ENCODE measurements around the gene IL11.

The IL11 gene

DNA sequence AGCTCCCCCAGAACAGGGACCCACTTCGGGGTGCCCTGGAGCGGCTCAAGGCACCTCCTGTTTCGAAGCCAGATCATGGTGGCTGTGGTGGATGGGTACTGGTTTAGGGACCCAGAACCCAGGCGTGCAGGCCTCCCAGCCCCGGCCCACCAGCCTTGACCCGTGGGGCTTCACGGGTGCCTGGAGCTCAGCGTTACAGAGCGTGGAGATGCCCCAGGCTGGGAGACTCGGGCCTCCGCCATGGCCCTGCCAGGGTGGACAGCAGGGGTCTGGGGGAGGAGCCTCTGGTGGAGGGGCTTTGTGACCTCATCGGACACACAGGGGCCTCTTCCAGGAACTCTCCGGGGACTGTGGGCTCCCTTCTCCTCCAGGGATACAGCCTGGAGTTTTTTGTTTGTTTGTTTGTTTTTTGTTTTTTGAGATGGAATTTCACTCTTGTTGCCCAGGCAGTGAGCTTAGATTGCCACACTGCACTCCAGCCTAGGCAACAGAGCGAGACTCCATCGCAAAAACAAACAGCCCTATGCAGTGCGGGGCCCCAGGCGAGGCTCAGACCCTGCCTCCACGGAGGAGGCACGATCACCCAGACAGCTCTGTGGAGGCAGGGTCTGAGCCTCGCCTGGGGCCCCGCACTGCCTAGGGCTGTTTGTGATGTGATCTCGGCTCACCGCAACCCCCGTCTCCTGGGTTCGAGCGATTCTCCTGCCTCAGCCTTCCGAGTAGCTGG lies 7.1 kb downstream of the IL11 start, which contains the start of gene GARIN5B:
TSS of gene GARIN5B (minus strand) at position 271 of the 727 bp plus-strand sequence. CDS start at position 77, 194 bp downstream.
- no peak within 1 kb of the TSS for H3K27ac ChIP-seq
- no peaks in the 10 kb centered on the region for H3K36me3 ChIP-seq
- H3K9me3 ChIP-seq, result no peaks in the 10 kb centered on the region
- no peak for TF ChIP-seq Cebpa-rat (IDR thresholded peaks at IDR 0.05)
- 0 out of 2 replicates have a peak, but pooled peaks cover under 1% of the 10 kb centered on the region for H4K20me1 ChIP-seq
- peaks cover 16% of the 10 kb centered on the region for H3K27me3 ChIP-seq
- 0 out of 2 replicates have a peak, but pooled peaks cover 4% of the 10 kb centered on the region for H3K4me1 ChIP-seq
- no peak within 1 kb of the TSS for H3K4me2 ChIP-seq
- H3K9ac ChIP-seq, result no peak within 1 kb of the TSS
- H3K4me3 ChIP-seq, result no peak within 1 kb of the TSS

DNA sequence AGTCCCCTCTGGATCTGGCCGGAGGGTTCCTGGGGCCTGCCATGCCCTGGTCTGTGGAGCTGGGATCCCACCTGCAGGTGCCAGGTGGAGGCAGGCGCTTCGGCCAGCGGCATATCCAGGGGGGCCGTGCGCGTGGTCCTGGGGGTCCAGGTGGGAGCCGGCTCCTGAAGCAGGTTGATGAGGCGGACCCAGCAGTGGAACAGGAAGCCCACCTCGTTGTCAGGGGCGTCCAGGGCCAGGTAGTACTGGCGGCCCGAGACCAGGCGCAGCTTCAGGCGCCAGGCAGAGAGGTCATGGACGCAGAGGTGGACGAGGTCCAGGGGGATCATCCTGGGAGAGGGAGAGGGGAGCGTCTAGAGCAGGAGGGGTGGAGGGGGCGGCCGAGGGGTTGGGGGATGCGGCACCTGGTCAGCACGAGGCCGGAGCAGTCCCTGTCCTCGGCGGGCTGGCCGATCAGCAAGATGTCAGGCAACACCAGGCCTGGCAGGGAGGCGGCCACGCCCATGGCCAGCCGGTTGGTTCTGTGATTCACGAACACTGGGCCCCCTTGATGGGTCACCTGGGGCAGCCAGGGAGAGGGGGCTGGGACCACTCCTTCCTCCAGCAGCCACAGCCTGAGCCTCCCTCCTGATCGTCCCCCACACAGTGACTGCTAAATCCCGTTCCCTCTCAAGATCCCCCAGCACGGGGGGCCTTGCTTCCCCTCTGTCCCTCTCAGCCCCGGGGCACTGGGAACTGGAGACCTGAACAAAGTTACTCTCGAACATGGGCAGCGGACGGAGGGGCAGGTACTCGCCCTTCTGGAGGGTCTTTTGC lies 7.9 kb downstream of the IL11 start:
- Histone ChIP-seq H3K4me1 (0 out of 2 replicates have a peak, but pooled peaks cover 4% of the 10 kb centered on the region), H3K27me3 (peaks cover 10% of the 10 kb centered on the region), H3K36me3 (no peaks in the 10 kb centered on the region), H3K27ac (no peak overlapping the region), H3K9me3 (no peaks in the 10 kb centered on the region), H4K20me1 (no peaks in the 10 kb centered on the region), H3K4me2 (no peak overlapping the region), H3K4me3 (no peak overlapping the region), H3K9ac (no peak overlapping the region)
- TF ChIP-seq Cebpa-rat (IDR thresholded peaks at IDR 0.05), result no peak

GRCh38 chr19:55360902-55361301 lies 9.4 kb downstream of the IL11 start:
- no peak for TF ChIP-seq Cebpa-rat (IDR thresholded peaks at IDR 0.05)
- no peaks in the 10 kb centered on the region; the same call in 1 of the 2 replicates for H4K20me1 ChIP-seq
- no peak overlapping the region for H3K9ac ChIP-seq
- no peaks in the 10 kb centered on the region for H3K9me3 ChIP-seq
- H3K4me2 ChIP-seq, result no peak overlapping the region
- H3K27me3 ChIP-seq, result peaks cover 17% of the 10 kb centered on the region
- H3K4me3 ChIP-seq, result no peak overlapping the region
- peaks cover 7% of the 10 kb centered on the region; the same call in 1 of the 2 replicates for H3K4me1 ChIP-seq
- H3K27ac ChIP-seq, result no peak overlapping the region
- no peaks in the 10 kb centered on the region for H3K36me3 ChIP-seq

- TF ChIP-seq Cebpa-rat (IDR thresholded peaks at IDR 0.05), result no peak
Measured at GRCh38 chr19:55358943-55359908, 11.0 kb downstream of the IL11 start.

GRCh38 chr19:55358493-55358892 lies 11.8 kb downstream of the IL11 start:
- no peak overlapping the region for H3K27ac ChIP-seq
- H3K27me3 ChIP-seq, result peaks cover 40% of the 10 kb centered on the region
- H3K4me2 ChIP-seq, result no peak overlapping the region
- H3K9ac ChIP-seq, result no peak overlapping the region
- no peak for TF ChIP-seq Cebpa-rat (IDR thresholded peaks at IDR 0.05)
- H3K4me1 ChIP-seq, result peaks cover 18% of the 10 kb centered on the region
- H3K4me3 ChIP-seq, result no peak overlapping the region
- H3K9me3 ChIP-seq, result no peaks in the 10 kb centered on the region
- no peaks in the 10 kb centered on the region for H3K36me3 ChIP-seq
- H4K20me1 ChIP-seq, result peaks cover 4% of the 10 kb centered on the region; the same call in 1 of the 2 replicates

More at GRCh38 chr19:55358943-55359908, 11.0 kb downstream of the IL11 start:
- no peak overlapping the region for H3K4me3 ChIP-seq
- H3K9ac ChIP-seq, result no peak overlapping the region
- no peaks in the 10 kb centered on the region for H3K9me3 ChIP-seq
- no peak overlapping the region for H3K27ac ChIP-seq
- peaks cover 4% of the 10 kb centered on the region; the same call in 1 of the 2 replicates for H4K20me1 ChIP-seq
- H3K4me1 ChIP-seq, result peaks cover 17% of the 10 kb centered on the region; the same call in 1 of the 2 replicates
- peaks cover 33% of the 10 kb centered on the region for H3K27me3 ChIP-seq
- H3K4me2 ChIP-seq, result no peak overlapping the region
- no peaks in the 10 kb centered on the region for H3K36me3 ChIP-seq

GRCh38 chr19:55355213-55355821 lies 14.9 kb downstream of the IL11 start:
- H3K9ac ChIP-seq, result no peak overlapping the region

DNA sequence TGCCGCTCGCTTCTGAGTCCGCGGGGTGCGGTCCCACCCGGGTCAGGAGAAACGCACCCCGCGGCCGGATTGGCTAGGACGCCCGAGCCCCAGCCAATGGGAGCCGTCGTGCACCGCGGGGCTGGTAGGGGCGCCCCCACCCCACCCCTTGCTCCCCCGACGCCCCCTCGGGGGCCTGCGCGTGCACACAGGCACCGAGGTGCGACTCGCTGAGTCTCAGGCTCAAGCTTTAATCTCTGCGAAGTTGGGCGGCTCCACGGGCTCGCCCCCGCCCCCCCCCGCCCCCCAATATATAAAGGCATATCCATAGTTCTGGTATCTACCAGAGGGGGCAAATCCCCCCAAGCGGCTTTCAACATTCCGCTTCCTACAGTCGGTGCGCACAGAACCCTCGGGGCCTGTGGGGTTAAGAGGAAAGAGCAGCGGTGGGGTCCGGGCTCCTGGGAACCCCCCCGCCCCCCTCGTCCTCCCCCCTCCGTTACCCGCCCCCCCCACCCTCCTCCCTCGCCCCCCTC lies 15.5 kb downstream of the IL11 start, which contains the start of gene COX6B2:
TSS of gene COX6B2 (minus strand) at position 22 of the 515 bp plus-strand sequence. CDS start 198 bp downstream, outside the sequence.
- no peak for TF ChIP-seq Cebpa-rat (IDR thresholded peaks at IDR 0.05)
- H3K27me3 ChIP-seq, result peaks cover 65% of the 10 kb centered on the region
- H3K27ac ChIP-seq, result no peak within 1 kb of the TSS
- peak within 1 kb of the TSS; percentile 41; the same call in 1 of the 2 replicates for H3K9ac ChIP-seq
- peak within 1 kb of the TSS; percentile 98 for H3K4me2 ChIP-seq
- no peaks in the 10 kb centered on the region for H3K9me3 ChIP-seq
- H3K4me3 ChIP-seq, result peak within 1 kb of the TSS; percentile 65
- H3K36me3 ChIP-seq, result no peaks in the 10 kb centered on the region
- peaks cover 42% of the 10 kb centered on the region for H3K4me1 ChIP-seq
- peaks cover 4% of the 10 kb centered on the region; the same call in 1 of the 2 replicates for H4K20me1 ChIP-seq

More at GRCh38 chr19:55355213-55355821, 14.9 kb downstream of the IL11 start:
- Histone ChIP-seq H3K4me3 (no peak overlapping the region), H3K4me1 (peaks cover 41% of the 10 kb centered on the region), H4K20me1 (peaks cover 4% of the 10 kb centered on the region; the same call in 1 of the 2 replicates), H3K9me3 (no peaks in the 10 kb centered on the region), H3K36me3 (no peaks in the 10 kb centered on the region), H3K27ac (no peak overlapping the region), H3K4me2 (no peak overlapping the region), H3K27me3 (peaks cover 65% of the 10 kb centered on the region)
- TF ChIP-seq Cebpa-rat (IDR thresholded peaks at IDR 0.05), result no peak
